ENCODE data around the gene THBD.

Gene THBD

DNA sequence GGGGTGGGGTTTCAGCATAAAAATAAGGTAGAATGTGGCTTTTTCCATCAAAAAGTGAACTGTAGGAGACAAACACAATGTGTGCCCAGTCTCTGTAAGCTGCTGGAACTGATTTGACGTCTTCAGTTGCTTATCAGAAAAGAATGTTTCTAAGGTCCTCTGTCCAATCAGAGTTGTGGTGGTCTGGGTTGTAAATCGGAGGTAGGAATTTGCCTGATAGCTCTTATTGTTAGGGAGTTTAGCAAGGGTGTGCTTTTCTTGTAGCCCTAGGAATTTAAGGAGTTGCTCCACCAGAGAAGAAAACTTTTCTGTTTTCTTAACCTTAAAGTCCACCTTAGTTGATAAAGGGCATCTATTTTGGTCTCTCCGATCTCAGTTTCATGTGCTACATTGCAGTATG is 24.8 kb downstream of the THBD start:
- Histone ChIP-seq H3K9me3 (ENCODE audit: low read length) (no peaks in the 10 kb centered on the region), H3F3A (ENCODE audit: insufficient read depth, low read length) (no peaks in the 10 kb centered on the region), H3K9ac (ENCODE audit: low read length) (no peak overlapping the region), H4K20me1 (ENCODE audit: insufficient read depth, low read length) (no peaks in the 10 kb centered on the region), H2AFZ (ENCODE audit: low read length) (no peak overlapping the region), H3K4me2 (ENCODE audit: low read length) (no peak overlapping the region), H3K4me3 (ENCODE audit: low read depth, low read length, poor library complexity, severe bottlenecking) (no peak overlapping the region), H3K36me3 (ENCODE audit: insufficient read depth, low read length) (no peaks in the 10 kb centered on the region), H3K27ac (ENCODE audit: low read depth, low read length, poor library complexity, severe bottlenecking) (no peak overlapping the region), H3K27me3 (ENCODE audit: insufficient read depth, low read length) (no peaks in the 10 kb centered on the region), H3K9me2 (ENCODE audit: low read depth, low read length) (no peaks in the 10 kb centered on the region), H3K4me1 (ENCODE audit: insufficient read depth, low read length, severe bottlenecking) (no peaks in the 10 kb centered on the region), H3K79me2 (ENCODE audit: insufficient read depth, low read length) (no peaks in the 10 kb centered on the region)
- TF ChIP-seq EZH2 (IDR thresholded peaks at IDR 0.05; ENCODE audit: borderline replicate concordance, low read length): no peak
- TF ChIP-seq, protein P1, sequence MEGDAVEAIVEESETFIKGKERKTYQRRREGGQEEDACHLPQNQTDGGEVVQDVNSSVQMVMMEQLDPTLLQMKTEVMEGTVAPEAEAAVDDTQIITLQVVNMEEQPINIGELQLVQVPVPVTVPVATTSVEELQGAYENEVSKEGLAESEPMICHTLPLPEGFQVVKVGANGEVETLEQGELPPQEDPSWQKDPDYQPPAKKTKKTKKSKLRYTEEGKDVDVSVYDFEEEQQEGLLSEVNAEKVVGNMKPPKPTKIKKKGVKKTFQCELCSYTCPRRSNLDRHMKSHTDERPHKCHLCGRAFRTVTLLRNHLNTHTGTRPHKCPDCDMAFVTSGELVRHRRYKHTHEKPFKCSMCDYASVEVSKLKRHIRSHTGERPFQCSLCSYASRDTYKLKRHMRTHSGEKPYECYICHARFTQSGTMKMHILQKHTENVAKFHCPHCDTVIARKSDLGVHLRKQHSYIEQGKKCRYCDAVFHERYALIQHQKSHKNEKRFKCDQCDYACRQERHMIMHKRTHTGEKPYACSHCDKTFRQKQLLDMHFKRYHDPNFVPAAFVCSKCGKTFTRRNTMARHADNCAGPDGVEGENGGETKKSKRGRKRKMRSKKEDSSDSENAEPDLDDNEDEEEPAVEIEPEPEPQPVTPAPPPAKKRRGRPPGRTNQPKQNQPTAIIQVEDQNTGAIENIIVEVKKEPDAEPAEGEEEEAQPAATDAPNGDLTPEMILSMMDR (IDR thresholded peaks at IDR 0.05; ENCODE audit: low read length): no peak

DNA sequence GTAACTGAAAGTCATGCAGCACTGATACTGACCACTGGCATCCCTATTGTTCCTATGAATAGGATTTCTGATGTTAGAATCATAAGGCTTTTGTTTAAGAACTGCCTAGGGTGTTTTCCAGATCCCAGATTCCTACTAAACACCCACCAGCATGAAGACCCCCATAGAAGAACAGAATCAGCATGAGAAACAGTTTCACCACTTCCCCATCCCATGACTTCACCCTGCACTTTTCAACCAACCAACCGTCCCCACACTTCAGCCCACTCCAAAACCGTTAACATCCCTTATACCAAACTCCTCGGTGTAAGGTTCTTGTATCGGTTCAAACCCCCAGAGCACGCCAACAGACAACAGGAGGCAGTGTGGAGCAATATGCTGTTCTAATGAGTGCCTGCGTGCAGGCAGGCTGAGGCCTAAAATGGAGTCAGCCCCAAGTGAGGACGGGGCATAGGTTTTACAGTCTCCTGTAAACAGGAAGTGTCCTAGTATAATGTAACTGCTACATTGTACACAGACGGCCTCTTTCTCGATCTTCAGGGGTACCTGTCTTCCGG is 25.8 kb downstream of the THBD start:
- no peak overlapping the region for H3K4me3 ChIP-seq (ENCODE audit: low read depth, low read length, poor library complexity, severe bottlenecking)
- no peaks in the 10 kb centered on the region for H3K27me3 ChIP-seq (ENCODE audit: insufficient read depth, low read length)
- no peaks in the 10 kb centered on the region for H3K9me2 ChIP-seq (ENCODE audit: low read depth, low read length)
- no peaks in the 10 kb centered on the region for H3K36me3 ChIP-seq (ENCODE audit: insufficient read depth, low read length)
- no peak overlapping the region for H3K27ac ChIP-seq (ENCODE audit: low read depth, low read length, poor library complexity, severe bottlenecking)
- H3K4me2 ChIP-seq (ENCODE audit: low read length): no peak overlapping the region
- no peaks in the 10 kb centered on the region for H4K20me1 ChIP-seq (ENCODE audit: insufficient read depth, low read length)
- H3F3A ChIP-seq (ENCODE audit: insufficient read depth, low read length): no peaks in the 10 kb centered on the region
- H3K4me1 ChIP-seq (ENCODE audit: insufficient read depth, low read length, severe bottlenecking): no peaks in the 10 kb centered on the region
- H3K9ac ChIP-seq (ENCODE audit: low read length): no peak overlapping the region
- TF ChIP-seq EZH2 (IDR thresholded peaks at IDR 0.05; ENCODE audit: borderline replicate concordance, low read length): no peak
- TF ChIP-seq, protein P1 (IDR thresholded peaks at IDR 0.05; ENCODE audit: low read length): peak; percentile 26; the same call in 1 of the 2 replicates
- H3K79me2 ChIP-seq (ENCODE audit: insufficient read depth, low read length): no peaks in the 10 kb centered on the region
- H3K9me3 ChIP-seq (ENCODE audit: low read length): no peaks in the 10 kb centered on the region
- H2AFZ ChIP-seq (ENCODE audit: low read length): no peak overlapping the region

DNA sequence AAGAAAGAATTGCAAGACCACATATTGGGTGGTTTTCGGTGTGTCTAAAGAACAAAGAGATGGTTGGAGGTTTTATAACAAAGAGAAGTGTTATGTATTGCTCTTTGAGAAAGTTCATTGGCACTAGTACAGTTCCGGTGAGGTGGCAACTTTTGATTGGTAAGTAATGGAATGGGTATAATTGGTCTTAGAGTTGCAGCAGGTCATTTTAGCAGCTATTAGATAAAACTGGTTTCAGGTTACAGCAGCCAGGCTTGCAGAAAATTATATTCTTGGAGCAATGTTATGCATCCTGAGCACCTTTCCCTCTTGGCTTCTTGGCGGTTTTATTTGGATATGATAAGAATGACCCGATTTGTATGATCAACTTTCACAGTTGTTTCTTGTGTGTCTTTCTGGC is 26.6 kb downstream of the THBD start:
- Histone ChIP-seq H2AFZ (ENCODE audit: low read length) (no peak overlapping the region), H3K4me2 (ENCODE audit: low read length) (no peak overlapping the region), H3K9ac (ENCODE audit: low read length) (no peak overlapping the region), H3K9me3 (ENCODE audit: low read length) (no peaks in the 10 kb centered on the region), H3K27me3 (ENCODE audit: insufficient read depth, low read length) (no peaks in the 10 kb centered on the region), H3K9me2 (ENCODE audit: low read depth, low read length) (no peaks in the 10 kb centered on the region), H3F3A (ENCODE audit: insufficient read depth, low read length) (no peaks in the 10 kb centered on the region), H3K27ac (ENCODE audit: low read depth, low read length, poor library complexity, severe bottlenecking) (no peak overlapping the region), H4K20me1 (ENCODE audit: insufficient read depth, low read length) (no peaks in the 10 kb centered on the region), H3K4me1 (ENCODE audit: insufficient read depth, low read length, severe bottlenecking) (no peaks in the 10 kb centered on the region), H3K36me3 (ENCODE audit: insufficient read depth, low read length) (no peaks in the 10 kb centered on the region), H3K79me2 (ENCODE audit: insufficient read depth, low read length) (no peaks in the 10 kb centered on the region), H3K4me3 (ENCODE audit: low read depth, low read length, poor library complexity, severe bottlenecking) (no peak overlapping the region)
- TF ChIP-seq EZH2 (IDR thresholded peaks at IDR 0.05; ENCODE audit: borderline replicate concordance, low read length): no peak
- TF ChIP-seq, protein P1 (IDR thresholded peaks at IDR 0.05; ENCODE audit: low read length): no peak
